HEK293T (cell line): ENCODE data around the gene PAPPA.

Experiments
- ARNT ChIP-seq: fragments of 450-650 bp; IDR thresholded peaks from 2 replicates; pipeline ENCODE4 v1.6.1; 2017; ENCODE audit warnings: mild to moderate bottlenecking
- FOXM1 ChIP-seq: fragments of 450-650 bp; IDR thresholded peaks from 2 replicates; pipeline ENCODE4 v1.6.1; 2017; ENCODE audit warnings: mild to moderate bottlenecking, borderline replicate concordance
- HDGF ChIP-seq: fragments of 450-650 bp; IDR thresholded peaks from 2 replicates; pipeline ENCODE4 v1.6.1; 2017; ENCODE audit warnings: antibody characterized with exemption, borderline replicate concordance
- SP1 ChIP-seq: fragments of 450-650 bp; IDR thresholded peaks from 2 replicates; pipeline ENCODE4 v1.6.1; 2017
- ZNF384 ChIP-seq: fragments of 450-650 bp; IDR thresholded peaks from 2 replicates; pipeline ENCODE4 v1.6.1; 2016

GRCh38 chr9:116332090-116332489, 178.5 kb downstream of the PAPPA start:
- TF ChIP-seq ZNF384 (no peak), SP1 (no peak), ARNT (no peak), HDGF (no peak), FOXM1 (no peak)
